GM15510 (cell line): ENCODE data around the gene TP53AIP1.

Experiments used
- POLR2A ChIP-seq: IDR thresholded peaks from 3 replicates; pipeline ENCODE4 v1.6.1; 2011; ENCODE audit warnings: borderline replicate concordance; ENCODE audit not compliant: insufficient read length; ENCODE audit errors: extremely low read depth

Gene TP53AIP1

DNA sequence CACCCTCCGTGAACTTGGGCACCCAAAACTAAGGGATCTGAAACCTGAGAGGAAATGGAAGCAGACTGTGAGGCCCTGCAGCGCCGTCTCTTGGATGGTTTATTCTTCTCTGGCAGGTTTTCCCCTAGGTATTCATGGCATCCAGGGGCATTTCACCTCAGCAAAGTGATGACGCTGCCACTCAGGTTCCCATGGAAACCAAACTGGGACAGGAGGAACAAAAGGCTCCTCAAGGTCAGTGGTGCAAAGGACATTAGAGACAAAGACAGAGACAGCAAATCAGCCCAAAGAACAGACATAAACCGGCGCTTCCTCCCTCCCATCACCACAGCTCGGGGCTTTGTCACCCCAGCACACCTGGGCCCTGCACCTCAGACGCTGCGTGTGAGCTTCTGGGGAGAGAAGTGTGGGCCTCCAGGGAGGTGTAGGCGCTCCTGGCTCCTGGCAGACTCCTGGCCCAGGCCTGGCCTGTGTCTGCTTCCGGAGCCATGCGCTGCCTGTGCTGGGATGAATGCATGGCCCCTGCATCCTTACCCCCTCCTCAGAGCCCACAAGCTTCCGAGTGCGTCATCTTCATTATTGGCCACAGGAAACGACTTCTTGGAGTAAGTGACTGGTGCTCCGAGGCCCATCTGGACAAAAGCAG is 5.9 kb downstream of the TP53AIP1 start:
- TF ChIP-seq POLR2A = no peak

DNA sequence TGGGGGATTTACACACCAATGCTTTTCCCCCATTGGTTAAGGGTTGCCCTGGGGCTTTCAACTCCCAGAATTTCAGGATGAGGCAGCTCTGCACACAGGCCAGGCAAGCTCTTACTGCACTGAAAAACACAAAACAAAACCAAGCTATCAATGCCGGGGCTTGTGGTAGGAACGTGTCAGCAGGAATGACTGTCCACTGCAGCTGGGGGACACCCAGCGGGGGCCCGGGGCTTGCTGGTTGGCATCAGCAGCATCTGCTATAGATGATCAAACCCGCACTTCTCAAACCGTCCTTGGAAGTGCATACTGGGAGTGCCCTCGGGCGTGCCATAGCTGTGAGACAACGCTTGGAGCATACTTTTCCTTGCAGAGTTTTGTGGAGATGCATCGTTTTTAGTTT is 7.7 kb downstream of the TP53AIP1 start:
- TF ChIP-seq POLR2A = no peak

DNA sequence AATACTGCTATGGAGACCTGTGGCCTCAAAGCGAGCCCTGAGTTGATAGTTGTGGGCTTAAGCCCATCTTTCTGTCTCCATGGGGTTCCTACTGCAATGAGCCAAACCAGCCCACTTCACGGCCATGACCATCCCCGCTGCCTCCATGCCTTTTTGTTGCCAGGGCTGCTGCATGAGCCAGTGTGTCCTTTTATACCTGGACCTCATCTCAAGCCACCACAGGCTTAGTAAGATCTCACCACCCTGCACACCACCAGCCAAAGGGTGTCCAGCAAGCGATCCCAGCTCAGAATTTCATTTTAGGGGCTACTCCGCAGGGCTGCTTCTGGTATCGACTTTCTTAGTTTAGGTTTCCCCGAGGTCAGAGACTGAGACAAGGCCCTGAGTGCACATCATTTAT is 8.3 kb downstream of the TP53AIP1 start:
- no peak for TF ChIP-seq POLR2A

DNA sequence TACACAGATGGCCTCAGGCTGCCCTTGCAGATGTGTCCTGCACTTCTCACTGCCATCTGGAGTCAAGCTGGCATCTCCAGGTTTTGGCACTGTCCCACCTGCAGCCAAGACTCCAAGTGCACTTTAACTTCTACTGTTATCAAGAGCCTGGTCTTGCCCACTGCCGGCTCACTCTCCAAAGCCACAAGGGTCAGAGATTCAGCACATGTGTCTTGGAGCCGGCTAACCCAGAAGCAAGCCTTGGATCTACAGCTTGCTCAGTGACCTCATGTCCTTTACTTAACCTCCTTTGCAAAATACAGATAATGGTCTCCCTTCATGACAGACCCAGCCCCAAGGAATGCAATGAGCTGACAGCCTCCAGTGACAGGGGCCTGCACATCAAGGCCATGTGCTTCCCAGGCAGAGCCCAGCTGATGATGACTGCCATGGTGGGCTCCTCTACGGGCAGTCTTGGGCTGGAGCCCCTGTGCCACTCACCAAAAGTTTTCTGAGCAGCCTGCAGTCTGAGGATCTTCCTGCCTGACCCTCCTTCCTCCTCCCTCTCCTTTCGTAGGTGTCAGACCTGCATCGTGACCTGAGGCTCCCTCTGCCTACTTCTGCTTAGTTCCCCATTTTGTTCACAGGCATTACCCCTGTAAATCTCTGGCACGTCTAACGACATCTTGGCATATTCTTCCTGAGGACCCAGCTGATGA is 9.0 kb downstream of the TP53AIP1 start:
- no peak for TF ChIP-seq POLR2A

DNA sequence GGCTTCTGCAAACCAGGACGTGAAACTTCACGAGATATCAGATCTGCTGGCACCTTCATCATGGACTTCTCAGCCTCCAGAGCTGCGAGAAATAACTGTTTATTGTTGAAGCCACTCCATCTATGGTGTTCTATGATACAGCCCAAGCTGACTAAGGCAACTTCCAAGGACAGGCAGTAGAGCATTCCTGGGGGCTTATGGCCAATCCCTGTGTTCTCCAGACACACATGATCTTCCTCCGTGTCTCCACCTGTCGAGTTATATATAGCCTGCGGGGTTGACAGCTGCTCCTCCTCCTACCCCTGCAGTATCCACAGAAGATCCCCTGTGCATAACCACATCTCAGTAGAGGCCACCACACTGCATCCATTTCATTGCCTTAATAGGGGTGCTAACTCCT is 11.0 kb downstream of the TP53AIP1 start:
- no peak for TF ChIP-seq POLR2A

DNA sequence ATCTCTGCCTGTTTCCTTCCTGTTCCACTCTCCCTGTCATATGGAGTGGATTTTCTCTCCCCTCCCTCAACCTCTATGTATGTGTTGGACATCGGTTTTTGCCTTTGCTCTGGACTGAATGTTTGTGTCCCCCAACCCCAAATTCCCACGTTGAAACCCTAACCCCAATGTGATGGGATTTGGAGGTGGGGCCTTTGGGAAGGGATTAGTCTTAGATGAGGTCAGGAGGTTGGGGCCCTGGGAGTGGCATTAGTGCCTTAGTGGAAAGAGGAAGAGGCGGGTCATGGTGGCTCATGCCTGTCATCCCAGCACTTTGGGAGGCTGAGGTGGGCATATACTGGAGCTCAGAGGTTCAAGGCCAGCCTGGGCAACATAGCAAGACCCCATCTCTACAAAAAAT is 11.6 kb downstream of the TP53AIP1 start:
- no peak for TF ChIP-seq POLR2A

DNA sequence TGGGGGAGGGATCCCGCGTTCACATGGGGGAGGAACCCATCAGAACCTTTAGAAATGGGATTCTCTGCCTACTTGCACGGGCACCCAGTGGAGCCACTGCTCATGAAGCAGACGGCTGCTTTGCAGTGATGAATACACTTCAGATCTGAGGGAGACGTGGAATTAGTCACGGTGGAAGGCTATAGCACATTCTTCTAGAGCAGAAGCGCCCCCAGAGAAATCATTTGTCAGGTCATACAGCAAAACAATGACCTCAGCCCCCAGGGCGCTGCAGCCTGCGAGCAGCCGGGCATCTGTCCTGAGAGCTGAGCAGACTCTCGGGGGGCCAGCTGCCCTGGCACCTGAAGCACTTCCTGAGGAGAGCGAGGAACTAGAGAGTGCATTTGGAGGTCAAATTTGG is 12.7 kb downstream of the TP53AIP1 start:
- TF ChIP-seq POLR2A = no peak

DNA sequence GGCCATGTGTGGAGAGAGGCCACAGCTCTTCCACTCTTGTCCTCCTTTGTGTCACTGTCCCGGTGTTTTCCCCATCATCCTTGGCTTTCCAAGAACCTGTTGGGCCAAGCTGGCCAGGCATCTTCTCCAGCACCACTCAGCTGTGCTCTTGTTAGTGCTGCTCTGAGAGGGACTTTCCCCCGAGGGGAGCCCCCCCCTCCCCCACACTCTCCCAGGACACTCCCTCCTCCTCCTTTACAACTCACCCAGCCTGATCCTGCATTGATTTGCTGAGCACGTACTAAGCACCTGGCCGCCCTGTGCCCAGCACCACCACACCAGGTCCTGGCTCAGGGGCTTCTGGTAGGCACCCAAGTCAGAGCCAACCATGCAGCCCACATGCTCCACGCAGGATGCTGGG is 13.2 kb downstream of the TP53AIP1 start:
- TF ChIP-seq POLR2A = no peak

DNA sequence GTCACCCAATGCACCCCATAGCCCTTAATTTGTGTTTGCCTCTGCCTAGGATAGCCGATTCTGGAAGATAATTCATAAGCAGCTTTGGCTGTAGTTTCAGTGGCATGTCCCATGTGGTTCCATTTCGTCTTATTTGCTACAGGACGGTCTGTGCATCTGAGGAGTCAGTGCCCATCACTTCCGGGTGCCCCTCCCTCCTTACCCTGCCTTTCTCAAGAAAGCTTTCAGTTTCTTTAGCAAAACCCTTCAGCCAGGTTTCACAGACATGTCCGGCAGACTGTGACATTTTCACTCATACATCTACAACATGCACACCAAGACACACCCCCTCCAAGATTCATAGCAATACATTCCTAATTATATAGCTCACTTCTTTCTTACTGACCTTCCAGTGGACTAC is 14.3 kb downstream of the TP53AIP1 start:
- TF ChIP-seq POLR2A = no peak

DNA sequence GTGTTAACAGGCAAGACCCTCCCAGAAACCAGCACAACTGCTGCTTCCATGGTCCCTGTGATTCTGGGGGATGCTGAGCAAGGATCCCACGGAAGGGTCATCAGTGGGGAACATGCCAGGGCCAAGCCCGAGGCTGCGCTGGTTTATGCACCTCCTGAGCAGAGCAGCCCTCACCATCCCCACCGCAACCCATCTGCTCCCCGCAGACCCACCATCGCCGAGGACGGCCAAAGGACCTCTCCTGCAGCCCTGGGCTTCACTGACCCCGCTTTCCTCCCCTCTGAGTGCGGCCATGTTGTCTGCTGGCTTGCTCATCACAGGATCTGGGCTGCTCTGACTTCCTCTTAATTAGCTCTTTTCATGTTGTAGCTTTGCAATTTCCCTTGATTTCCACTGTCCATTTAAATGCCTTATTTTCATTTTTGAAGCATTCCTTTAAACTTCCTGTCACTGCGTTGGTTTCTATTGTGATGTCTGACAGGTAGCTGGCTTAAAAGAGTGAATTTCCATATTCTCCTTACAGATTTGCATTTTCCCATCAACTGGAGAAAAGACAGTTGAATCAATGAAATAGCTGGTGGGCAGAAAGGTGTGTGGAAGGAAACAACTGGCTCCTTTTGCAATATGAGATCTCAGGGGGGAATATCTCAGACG is 14.9 kb downstream of the TP53AIP1 start:
- no peak for TF ChIP-seq POLR2A

DNA sequence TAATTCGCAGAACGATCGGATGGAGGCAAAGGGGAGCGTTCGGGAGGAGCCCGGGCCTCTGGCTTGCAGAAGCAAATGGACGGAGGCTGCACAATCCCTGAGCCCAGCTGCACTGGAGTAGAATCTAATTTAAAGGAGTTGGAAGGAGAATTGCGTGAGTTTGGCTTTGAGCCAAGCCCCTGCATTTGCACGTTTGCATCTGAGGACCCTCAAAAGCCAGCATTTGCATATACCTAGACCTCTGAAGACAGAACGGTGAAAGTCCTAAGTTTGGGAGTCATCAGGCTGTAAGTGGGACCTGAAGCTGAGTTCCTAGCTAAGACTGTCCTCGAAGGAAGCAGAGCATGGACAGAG is 15.6 kb downstream of the TP53AIP1 start:
- TF ChIP-seq POLR2A = no peak

DNA sequence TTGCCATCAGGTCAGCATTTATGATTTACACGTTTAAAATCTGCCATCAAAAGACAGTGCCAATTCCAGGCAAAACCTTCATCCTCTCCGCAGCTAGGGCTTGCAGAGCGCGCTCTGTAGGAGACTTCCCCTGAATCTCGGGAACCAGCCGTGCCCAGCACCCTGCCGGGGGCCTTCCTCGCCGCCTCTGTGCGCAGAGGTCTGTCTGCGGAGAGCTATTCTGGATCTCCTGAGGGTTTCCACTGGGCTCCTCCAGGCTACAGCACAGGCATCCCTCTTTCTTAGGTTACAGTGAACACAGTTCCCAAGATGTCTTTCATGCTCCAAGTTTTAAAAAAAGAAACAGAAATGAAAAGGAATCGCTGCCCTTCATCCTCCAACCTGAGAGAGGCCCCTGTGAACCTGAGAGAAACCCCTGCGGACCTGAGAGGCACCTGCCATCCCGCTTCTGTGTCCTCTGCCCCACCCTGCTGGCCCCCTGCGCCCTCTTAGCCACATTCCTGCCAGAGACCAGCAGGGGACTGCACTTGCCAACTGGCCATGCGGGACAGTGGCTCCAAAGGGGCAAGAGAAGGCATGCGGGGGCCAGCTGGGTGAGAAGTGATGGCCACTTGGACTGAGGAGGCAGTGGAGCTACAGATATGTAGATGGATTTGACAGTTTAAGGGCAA is 16.1 kb downstream of the TP53AIP1 start:
- TF ChIP-seq POLR2A = no peak

DNA sequence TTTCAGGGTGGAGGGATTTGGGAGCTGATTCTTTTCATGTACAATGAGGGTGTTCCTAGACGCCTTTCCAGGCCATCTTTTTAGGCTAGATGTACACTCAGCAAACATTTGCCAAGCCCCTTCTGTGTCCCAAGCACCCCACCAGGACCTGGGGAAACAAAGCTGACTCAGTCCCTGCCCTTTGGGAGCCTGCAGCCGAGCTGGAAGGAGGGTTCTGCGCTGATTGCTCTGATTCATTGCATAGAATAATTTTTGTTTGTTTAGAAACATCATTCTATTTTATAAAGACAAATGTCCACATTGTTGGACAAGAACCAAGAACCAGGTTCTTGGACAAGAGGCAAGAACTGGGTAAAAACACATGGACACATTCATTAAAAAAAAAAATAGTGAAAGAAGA is 16.7 kb downstream of the TP53AIP1 start:
- no peak for TF ChIP-seq POLR2A

DNA sequence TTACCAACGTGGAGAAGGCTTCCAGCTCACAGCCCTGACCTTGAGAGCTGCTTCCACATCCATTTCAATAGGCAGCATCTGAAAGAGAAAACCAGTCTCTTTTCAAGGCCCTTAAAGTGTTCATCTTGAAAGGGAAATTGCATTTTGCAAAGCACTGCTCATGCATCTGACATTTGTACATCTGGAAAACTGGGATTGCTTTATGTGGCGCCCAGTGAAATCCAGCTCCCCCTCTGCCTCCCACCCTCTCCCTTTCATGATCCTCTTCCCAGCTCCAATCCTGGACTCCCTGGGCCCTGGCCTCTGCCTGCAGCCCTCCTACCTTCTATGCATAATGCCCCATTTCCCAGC is 17.4 kb downstream of the TP53AIP1 start:
- no peak for TF ChIP-seq POLR2A

DNA sequence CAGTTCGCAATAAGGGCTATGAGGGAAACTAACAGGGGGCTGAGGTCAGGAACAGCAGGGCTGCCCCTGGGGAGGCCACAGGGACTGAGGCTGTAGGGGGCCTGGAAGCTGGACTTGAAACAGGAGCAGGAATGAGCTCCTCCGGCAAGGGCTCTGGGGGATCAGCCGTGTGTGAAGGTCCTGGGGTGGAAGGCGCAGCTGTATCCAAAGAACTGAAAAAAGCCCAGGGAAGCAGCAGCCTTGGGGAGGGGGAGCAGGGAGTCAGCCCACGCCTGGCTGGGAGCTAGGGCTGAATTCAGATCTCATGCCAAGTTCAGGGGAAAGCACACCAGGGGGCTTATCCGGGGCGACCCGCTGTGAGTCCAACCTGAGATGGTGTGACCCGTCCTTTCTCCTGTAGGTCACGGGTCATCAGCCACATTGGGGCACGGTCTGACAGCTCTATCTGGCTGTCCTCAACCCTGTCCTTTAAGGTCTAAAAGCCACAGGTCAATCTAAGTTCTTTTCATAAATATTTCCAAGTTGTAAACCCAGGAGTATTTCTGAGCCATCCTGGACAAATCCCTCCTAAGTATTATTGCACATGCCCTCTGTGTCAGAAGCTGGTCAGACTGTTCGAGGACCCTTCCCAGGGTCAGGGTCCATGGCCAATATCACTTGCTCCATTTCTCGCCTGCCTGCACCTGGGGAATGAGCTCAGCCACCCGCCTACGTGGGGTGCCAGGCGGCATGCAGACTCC is 18.0 kb downstream of the TP53AIP1 start:
- TF ChIP-seq POLR2A = no peak

DNA sequence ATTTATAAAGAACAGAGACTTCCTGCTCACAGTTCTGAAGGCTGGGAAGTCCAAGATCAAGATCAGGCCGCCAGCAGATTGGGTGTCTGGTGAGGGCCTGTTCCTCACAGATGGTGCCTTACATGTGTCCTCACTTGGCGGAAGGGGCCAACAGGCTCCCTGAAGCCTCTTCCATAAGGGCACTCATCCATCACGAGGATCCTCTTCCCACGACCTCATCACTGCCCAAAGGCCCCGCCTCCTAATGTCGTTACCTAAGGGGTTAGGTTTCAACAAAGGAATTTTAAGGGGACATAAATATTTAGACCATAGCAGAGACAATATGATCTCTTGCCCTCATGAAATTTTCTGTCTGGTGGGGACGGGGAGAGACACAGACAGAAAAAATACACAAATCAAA is 18.6 kb downstream of the TP53AIP1 start:
- no peak for TF ChIP-seq POLR2A

DNA sequence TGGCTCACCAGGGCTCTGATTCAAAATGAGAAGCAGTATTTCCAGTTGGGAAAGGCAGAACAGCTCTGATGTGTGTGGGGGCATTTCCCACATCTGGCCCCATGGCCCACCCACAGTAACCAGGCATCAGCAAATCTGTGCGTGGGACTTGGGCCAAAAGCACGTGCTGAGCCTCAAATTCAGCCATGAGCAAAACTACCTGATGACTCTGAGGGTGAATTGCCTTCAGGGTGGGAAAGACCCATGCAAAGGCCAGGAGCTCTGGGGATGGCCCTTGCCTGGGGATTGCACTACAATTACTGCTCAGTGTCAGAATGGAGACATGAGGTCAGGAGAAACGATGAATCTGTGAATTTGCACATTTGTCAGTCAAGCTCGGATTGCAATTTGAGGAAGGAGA is 20.9 kb downstream of the TP53AIP1 start:
- TF ChIP-seq POLR2A = no peak
